ENCODE measurements around the gene ZNF865.

The ZNF865 gene

GRCh38 chr19:55651236-55651635 lies 45.8 kb downstream of the ZNF865 start:
- no peak overlapping the region for H3K9ac ChIP-seq (ENCODE audit: low read length)
- no peaks in the 10 kb centered on the region for H3K9me3 ChIP-seq (ENCODE audit: control insufficient read depth, low read depth, low read length)
- H3K4me1 ChIP-seq (ENCODE audit: control insufficient read depth, low read depth, low read length) = peaks cover 6% of the 10 kb centered on the region
- no peak overlapping the region for H3K4me3 ChIP-seq (ENCODE audit: low read length)
- no peaks in the 10 kb centered on the region for H3K36me3 ChIP-seq (ENCODE audit: control insufficient read depth, low read depth, low read length)
- no peak overlapping the region for H3K27ac ChIP-seq (ENCODE audit: low read length)
- H3K27me3 ChIP-seq (ENCODE audit: control insufficient read depth, insufficient read depth, low read length) = no peaks in the 10 kb centered on the region

GRCh38 chr19:55652311-55653128 lies 47.1 kb downstream of the ZNF865 start:
- Histone ChIP-seq H3K4me3 (ENCODE audit: low read length) (peak overlapping the region; percentile 95), H3K9me3 (ENCODE audit: control insufficient read depth, low read depth, low read length) (no peaks in the 10 kb centered on the region), H3K27ac (ENCODE audit: low read length) (no peak overlapping the region), H3K36me3 (ENCODE audit: control insufficient read depth, low read depth, low read length) (no peaks in the 10 kb centered on the region), H3K9ac (ENCODE audit: low read length) (no peak overlapping the region), H3K4me1 (ENCODE audit: control insufficient read depth, low read depth, low read length) (peaks cover 10% of the 10 kb centered on the region), H3K27me3 (ENCODE audit: control insufficient read depth, insufficient read depth, low read length) (no peaks in the 10 kb centered on the region)

GRCh38 chr19:55653651-55654322 lies 48.3 kb downstream of the ZNF865 start:
- Histone ChIP-seq H3K27ac (ENCODE audit: low read length) (peak overlapping the region; percentile 99), H3K9ac (ENCODE audit: low read length) (peak overlapping the region; percentile 97), H3K27me3 (ENCODE audit: control insufficient read depth, insufficient read depth, low read length) (no peaks in the 10 kb centered on the region), H3K4me3 (ENCODE audit: low read length) (peak overlapping the region; percentile 95), H3K4me1 (ENCODE audit: control insufficient read depth, low read depth, low read length) (peaks cover 7% of the 10 kb centered on the region), H3K9me3 (ENCODE audit: control insufficient read depth, low read depth, low read length) (no peaks in the 10 kb centered on the region), H3K36me3 (ENCODE audit: control insufficient read depth, low read depth, low read length) (no peaks in the 10 kb centered on the region)

- peak overlapping the region; percentile 99 for H3K27ac ChIP-seq (ENCODE audit: low read length)
- H3K36me3 ChIP-seq (ENCODE audit: control insufficient read depth, low read depth, low read length) = no peaks in the 10 kb centered on the region
- no peaks in the 10 kb centered on the region for H3K9me3 ChIP-seq (ENCODE audit: control insufficient read depth, low read depth, low read length)
- peak overlapping the region; percentile 95 for H3K4me3 ChIP-seq (ENCODE audit: low read length)
- H3K9ac ChIP-seq (ENCODE audit: low read length) = peak overlapping the region; percentile 97
- peaks cover 7% of the 10 kb centered on the region for H3K4me1 ChIP-seq (ENCODE audit: control insufficient read depth, low read depth, low read length)
- H3K27me3 ChIP-seq (ENCODE audit: control insufficient read depth, insufficient read depth, low read length) = no peaks in the 10 kb centered on the region
These were observed 48.9 kb downstream of the ZNF865 start for GRCh38 chr19:55654323-55654867.

GRCh38 chr19:55654868-55655647 lies 49.6 kb downstream of the ZNF865 start, which contains the start of gene U2AF2:
TSS of gene U2AF2 (plus strand) at chr19:55655035. CDS start at chr19:55655105, 70 bp downstream.
- Histone ChIP-seq H3K36me3 (ENCODE audit: control insufficient read depth, low read depth, low read length) (no peaks in the 10 kb centered on the region), H3K4me1 (ENCODE audit: control insufficient read depth, low read depth, low read length) (peaks cover 7% of the 10 kb centered on the region), H3K9ac (ENCODE audit: low read length) (peak within 1 kb of the TSS; percentile 99), H3K27ac (ENCODE audit: low read length) (peak within 1 kb of the TSS; percentile 99), H3K27me3 (ENCODE audit: control insufficient read depth, insufficient read depth, low read length) (no peaks in the 10 kb centered on the region), H3K9me3 (ENCODE audit: control insufficient read depth, low read depth, low read length) (no peaks in the 10 kb centered on the region), H3K4me3 (ENCODE audit: low read length) (peak within 1 kb of the TSS; percentile 99)

GRCh38 chr19:55655648-55656040 lies 50.2 kb downstream of the ZNF865 start:
- peak overlapping the region; percentile 99 for H3K9ac ChIP-seq (ENCODE audit: low read length)
- no peaks in the 10 kb centered on the region for H3K27me3 ChIP-seq (ENCODE audit: control insufficient read depth, insufficient read depth, low read length)
- peaks cover 7% of the 10 kb centered on the region for H3K4me1 ChIP-seq (ENCODE audit: control insufficient read depth, low read depth, low read length)
- H3K4me3 ChIP-seq (ENCODE audit: low read length) = peak overlapping the region; percentile 99
- no peaks in the 10 kb centered on the region for H3K9me3 ChIP-seq (ENCODE audit: control insufficient read depth, low read depth, low read length)
- peak overlapping the region; percentile 95 for H3K27ac ChIP-seq (ENCODE audit: low read length)
- peaks cover 3% of the 10 kb centered on the region for H3K36me3 ChIP-seq (ENCODE audit: control insufficient read depth, low read depth, low read length)

GRCh38 chr19:55656552-55656951 lies 51.1 kb downstream of the ZNF865 start:
- no peak overlapping the region for H3K27ac ChIP-seq (ENCODE audit: low read length)
- peaks cover 12% of the 10 kb centered on the region for H3K36me3 ChIP-seq (ENCODE audit: control insufficient read depth, low read depth, low read length)
- H3K9ac ChIP-seq (ENCODE audit: low read length) = peak overlapping the region; percentile 99
- H3K27me3 ChIP-seq (ENCODE audit: control insufficient read depth, insufficient read depth, low read length) = no peaks in the 10 kb centered on the region
- peak overlapping the region; percentile 99 for H3K4me3 ChIP-seq (ENCODE audit: low read length)
- H3K4me1 ChIP-seq (ENCODE audit: control insufficient read depth, low read depth, low read length) = peaks cover 7% of the 10 kb centered on the region
- no peaks in the 10 kb centered on the region for H3K9me3 ChIP-seq (ENCODE audit: control insufficient read depth, low read depth, low read length)

- Histone ChIP-seq H3K9ac (ENCODE audit: low read length) (peak overlapping the region; percentile 99), H3K4me3 (ENCODE audit: low read length) (peak overlapping the region; percentile 99), H3K4me1 (ENCODE audit: control insufficient read depth, low read depth, low read length) (peaks cover 7% of the 10 kb centered on the region), H3K27me3 (ENCODE audit: control insufficient read depth, insufficient read depth, low read length) (no peaks in the 10 kb centered on the region), H3K36me3 (ENCODE audit: control insufficient read depth, low read depth, low read length) (peaks cover 18% of the 10 kb centered on the region), H3K27ac (ENCODE audit: low read length) (no peak overlapping the region), H3K9me3 (ENCODE audit: control insufficient read depth, low read depth, low read length) (no peaks in the 10 kb centered on the region)
These were observed 51.7 kb downstream of the ZNF865 start for GRCh38 chr19:55656988-55657747.

GRCh38 chr19:55658846-55659459 lies 53.5 kb downstream of the ZNF865 start:
- H3K4me1 ChIP-seq (ENCODE audit: control insufficient read depth, low read depth, low read length) = peaks cover 7% of the 10 kb centered on the region
- no peak overlapping the region for H3K9ac ChIP-seq (ENCODE audit: low read length)
- peaks cover 33% of the 10 kb centered on the region for H3K36me3 ChIP-seq (ENCODE audit: control insufficient read depth, low read depth, low read length)
- no peaks in the 10 kb centered on the region for H3K27me3 ChIP-seq (ENCODE audit: control insufficient read depth, insufficient read depth, low read length)
- H3K27ac ChIP-seq (ENCODE audit: low read length) = no peak overlapping the region
- H3K9me3 ChIP-seq (ENCODE audit: control insufficient read depth, low read depth, low read length) = no peaks in the 10 kb centered on the region
- no peak overlapping the region for H3K4me3 ChIP-seq (ENCODE audit: low read length)

- Histone ChIP-seq H3K9ac (ENCODE audit: low read length) (no peak overlapping the region), H3K4me3 (ENCODE audit: low read length) (no peak overlapping the region), H3K27ac (ENCODE audit: low read length) (no peak overlapping the region), H3K36me3 (ENCODE audit: control insufficient read depth, low read depth, low read length) (peaks cover 41% of the 10 kb centered on the region), H3K4me1 (ENCODE audit: control insufficient read depth, low read depth, low read length) (peaks cover 7% of the 10 kb centered on the region), H3K9me3 (ENCODE audit: control insufficient read depth, low read depth, low read length) (no peaks in the 10 kb centered on the region), H3K27me3 (ENCODE audit: control insufficient read depth, insufficient read depth, low read length) (no peaks in the 10 kb centered on the region)
These were observed 54.4 kb downstream of the ZNF865 start for GRCh38 chr19:55659822-55660221.

All from iPS-18a (cell line).